ENCODE measurements around the gene FEM1C.

DNA sequence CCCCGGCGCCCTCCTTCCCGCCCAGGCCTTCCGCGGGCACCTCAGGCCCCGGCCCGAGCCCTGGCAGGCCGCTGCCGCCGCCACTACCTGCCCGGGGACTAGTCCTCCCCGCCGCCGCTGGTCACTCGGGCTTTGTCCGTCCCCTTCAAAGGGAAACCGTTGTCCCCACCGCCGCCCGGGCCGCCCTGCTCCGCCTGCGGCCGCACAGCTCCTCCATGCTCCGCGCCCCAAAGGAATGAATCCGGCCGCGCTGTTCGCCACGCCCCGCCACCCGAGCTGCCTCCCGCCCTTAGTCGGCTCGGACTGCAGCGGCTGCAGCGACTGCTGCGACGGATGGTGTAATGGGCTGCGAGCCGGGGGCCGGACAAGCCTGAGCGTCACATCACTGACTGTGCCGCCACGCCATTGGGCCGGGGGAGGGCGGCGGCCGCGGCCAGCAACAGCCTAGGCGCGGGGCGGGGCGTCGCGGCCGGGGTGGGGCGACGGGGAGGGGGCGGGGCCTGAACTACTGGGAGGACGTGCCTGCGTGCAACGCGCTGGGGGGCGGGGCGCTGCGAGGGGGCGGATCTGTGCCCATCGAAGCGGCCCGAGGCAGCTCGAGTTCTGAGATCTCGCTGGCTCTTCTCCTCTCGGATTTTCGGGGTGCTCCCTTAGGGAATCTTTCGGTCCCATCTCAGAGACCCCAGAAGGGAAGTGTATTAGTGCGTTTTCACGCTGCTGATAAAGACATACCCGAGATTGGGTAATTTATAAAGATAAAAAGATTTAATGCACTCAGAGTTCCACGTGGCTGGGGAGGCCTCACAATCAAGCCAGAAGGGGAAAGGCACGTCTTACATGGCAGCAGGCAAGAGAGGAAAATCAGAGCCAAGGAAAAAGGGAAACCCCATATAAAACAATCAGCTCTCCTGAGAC, at the start of gene FEM1C:
- TF ChIP-seq, protein P1, sequence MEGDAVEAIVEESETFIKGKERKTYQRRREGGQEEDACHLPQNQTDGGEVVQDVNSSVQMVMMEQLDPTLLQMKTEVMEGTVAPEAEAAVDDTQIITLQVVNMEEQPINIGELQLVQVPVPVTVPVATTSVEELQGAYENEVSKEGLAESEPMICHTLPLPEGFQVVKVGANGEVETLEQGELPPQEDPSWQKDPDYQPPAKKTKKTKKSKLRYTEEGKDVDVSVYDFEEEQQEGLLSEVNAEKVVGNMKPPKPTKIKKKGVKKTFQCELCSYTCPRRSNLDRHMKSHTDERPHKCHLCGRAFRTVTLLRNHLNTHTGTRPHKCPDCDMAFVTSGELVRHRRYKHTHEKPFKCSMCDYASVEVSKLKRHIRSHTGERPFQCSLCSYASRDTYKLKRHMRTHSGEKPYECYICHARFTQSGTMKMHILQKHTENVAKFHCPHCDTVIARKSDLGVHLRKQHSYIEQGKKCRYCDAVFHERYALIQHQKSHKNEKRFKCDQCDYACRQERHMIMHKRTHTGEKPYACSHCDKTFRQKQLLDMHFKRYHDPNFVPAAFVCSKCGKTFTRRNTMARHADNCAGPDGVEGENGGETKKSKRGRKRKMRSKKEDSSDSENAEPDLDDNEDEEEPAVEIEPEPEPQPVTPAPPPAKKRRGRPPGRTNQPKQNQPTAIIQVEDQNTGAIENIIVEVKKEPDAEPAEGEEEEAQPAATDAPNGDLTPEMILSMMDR (IDR thresholded peaks at IDR 0.05), result no peak
- peak in 1 of 2 donors; percentile 97 for TF ChIP-seq POLR2A (IDR thresholded peaks at IDR 0.05)

Measured in lower leg skin (tissue), 3 donors.